GM18507 (cell line): ENCODE measurements around the gene CMTR2.

Source experiments
- DNase-seq: peaks from one replicate; pipeline ENCODE4 v3.0.0; 2011; ENCODE audit warnings: low read depth; ENCODE audit not compliant: insufficient read length; ENCODE audit errors: extremely low spot score
- FAIRE-seq: peaks from 2 replicates; lab custom pipeline; 2011; peaks lifted over from hg19 to GRCh38; lab: Jason Lieb, UNC

CMTR2 gene

GRCh38 chr16:71242036-71242435, 47.2 kb downstream of the CMTR2 start:
- no peak for FAIRE-seq
- no peak for DNase-seq
